Gastroesophageal sphincter (tissue), 4 donors: ENCODE measurements around the gene RNMT. TPM values are rescaled to one million over a fixed set of nuclear protein-coding genes. Genes with fewer than 3 reads are reported as not detected.

Experiments used
- ATAC-seq: fragments of 150-250 bp; one replicate; pipeline ENCODE4 v1.9.1; 2016; ENCODE audit warnings: mild to moderate bottlenecking, moderate library complexity
- H3K27ac ChIP-seq, 4 donors: fragments of 200-600 bp; sonication (generic) in 3 of 4; 1 replicate in 3 of 4; 2 replicates in 1 of 4; pipeline ENCODE4 v1.5.1; 2016 to 2019
- H3K27me3 ChIP-seq: fragments of 200-600 bp; sonication (generic); one replicate; pipeline ENCODE4 v1.5.1; 2019
- H3K36me3 ChIP-seq, 2 donors: fragments of 200-600 bp; sonication (generic); one replicate each; pipeline ENCODE4 v1.5.1; 2019; ENCODE audit warnings: control low read depth in 1 of 2
- H3K4me1 ChIP-seq, 3 donors: fragments of 200-600 bp; sonication (generic); 1 replicate in 2 of 3; 2 replicates in 1 of 3; pipeline ENCODE4 v1.5.1; 2016 to 2019; ENCODE audit warnings: control low read depth in 2 of 3
- H3K4me3 ChIP-seq, 2 donors: fragments of 200-600 bp; sonication (generic); one replicate each; pipeline ENCODE4 v1.5.1; 2019; ENCODE audit warnings: mild to moderate bottlenecking in 1 of 2, moderate library complexity in 1 of 2
- H3K9me3 ChIP-seq, 3 donors: fragments of 200-600 bp; sonication (generic); one replicate each; pipeline ENCODE4 v1.5.1; 2017 to 2019; ENCODE audit warnings: control low read depth in 2 of 3
- EP300 ChIP-seq: sonication (generic); formaldehyde crosslinking; IDR thresholded peaks from one replicate; pipeline ENCODE4 v1.6.1; 2017; ENCODE audit warnings: antibody characterized with exemption, mild to moderate bottlenecking
- POLR2A ChIP-seq, 2 donors: fragments of 450-650 bp; IDR thresholded peaks; one replicate each; pipeline ENCODE4 v1.6.1; 2017; ENCODE audit warnings: antibody characterized with exemption in 2 of 2, mild to moderate bottlenecking in 2 of 2, moderate library complexity in 1 of 2
- POLR2AphosphoS5 ChIP-seq: sonication (generic); formaldehyde crosslinking; IDR thresholded peaks from one replicate; pipeline ENCODE4 v1.6.1; 2017; ENCODE audit warnings: antibody characterized with exemption
- WGBS, 2 donors: methylation state at CpG; one replicate each; pipeline ENCODE4 v1.1.5; 2018; ENCODE audit warnings: low coverage in 1 of 2; 5-methylcytosine and 5-hydroxymethylcytosine counted together
- total RNA-seq, 4 donors: library from RNA; depleted of rRNA; stranded (reverse); fragments of >200 nt; gene quantifications; one replicate each; pipeline ENCODE4 v1.1.0, GENCODE V29; 2016
- TF ChIP-seq, protein P1 (sequence below), 4 experiments: fragments of 200-600 bp in 2 of 4; fragments of 450-650 bp in 2 of 4; sonication (generic) in 1 of 4; IDR thresholded peaks; one replicate each; pipeline ENCODE4 v1.5.1; 2017 to 2019; ENCODE audit warnings: antibody characterized with exemption in 4 of 4, mild to moderate bottlenecking in 2 of 4, moderate library complexity in 2 of 4

The RNMT gene
- total RNA-seq, 4 donors from 2014 or later: 18.6 to 27.1 (median 24.0) TPM

DNA sequence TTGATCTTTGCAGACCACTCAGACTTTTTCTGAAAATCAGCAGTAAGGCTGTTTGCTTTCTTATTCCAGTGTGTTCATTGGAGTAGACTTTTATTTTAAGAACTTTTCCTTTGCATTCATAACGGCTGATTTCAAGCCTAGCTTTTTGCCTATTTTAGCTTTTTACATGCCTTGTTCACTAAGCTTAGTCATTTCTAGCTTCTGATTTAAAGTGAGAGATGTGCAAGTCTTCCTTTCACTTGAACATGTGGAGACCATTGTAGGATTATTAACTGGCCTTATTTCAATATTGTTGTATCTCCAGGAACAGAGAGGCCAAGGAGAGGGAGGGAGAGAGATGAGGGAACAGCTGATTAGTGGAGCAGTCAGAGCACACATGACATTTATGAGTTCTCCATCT, 32.1 kb downstream of the RNMT start:
- ATAC-seq: no peak
- H3K27me3 ChIP-seq: no peaks in the 10 kb centered on the region
- no peak for TF ChIP-seq EP300
- TF ChIP-seq, protein P1, sequence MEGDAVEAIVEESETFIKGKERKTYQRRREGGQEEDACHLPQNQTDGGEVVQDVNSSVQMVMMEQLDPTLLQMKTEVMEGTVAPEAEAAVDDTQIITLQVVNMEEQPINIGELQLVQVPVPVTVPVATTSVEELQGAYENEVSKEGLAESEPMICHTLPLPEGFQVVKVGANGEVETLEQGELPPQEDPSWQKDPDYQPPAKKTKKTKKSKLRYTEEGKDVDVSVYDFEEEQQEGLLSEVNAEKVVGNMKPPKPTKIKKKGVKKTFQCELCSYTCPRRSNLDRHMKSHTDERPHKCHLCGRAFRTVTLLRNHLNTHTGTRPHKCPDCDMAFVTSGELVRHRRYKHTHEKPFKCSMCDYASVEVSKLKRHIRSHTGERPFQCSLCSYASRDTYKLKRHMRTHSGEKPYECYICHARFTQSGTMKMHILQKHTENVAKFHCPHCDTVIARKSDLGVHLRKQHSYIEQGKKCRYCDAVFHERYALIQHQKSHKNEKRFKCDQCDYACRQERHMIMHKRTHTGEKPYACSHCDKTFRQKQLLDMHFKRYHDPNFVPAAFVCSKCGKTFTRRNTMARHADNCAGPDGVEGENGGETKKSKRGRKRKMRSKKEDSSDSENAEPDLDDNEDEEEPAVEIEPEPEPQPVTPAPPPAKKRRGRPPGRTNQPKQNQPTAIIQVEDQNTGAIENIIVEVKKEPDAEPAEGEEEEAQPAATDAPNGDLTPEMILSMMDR (IDR thresholded peaks at IDR 0.05): no peak
- H3K27ac ChIP-seq: no peak overlapping the region
- 57 to 90% methylated on average over 1 of the region's 1 CpG for WGBS, 2 donors
- H3K4me1 ChIP-seq: no peaks in the 10 kb centered on the region
- H3K9me3 ChIP-seq: no peaks in the 10 kb centered on the region
- no peak overlapping the region for H3K4me3 ChIP-seq
- peaks cover 0 to 97% of the 10 kb centered on the region in 2 donors for H3K36me3 ChIP-seq

DNA sequence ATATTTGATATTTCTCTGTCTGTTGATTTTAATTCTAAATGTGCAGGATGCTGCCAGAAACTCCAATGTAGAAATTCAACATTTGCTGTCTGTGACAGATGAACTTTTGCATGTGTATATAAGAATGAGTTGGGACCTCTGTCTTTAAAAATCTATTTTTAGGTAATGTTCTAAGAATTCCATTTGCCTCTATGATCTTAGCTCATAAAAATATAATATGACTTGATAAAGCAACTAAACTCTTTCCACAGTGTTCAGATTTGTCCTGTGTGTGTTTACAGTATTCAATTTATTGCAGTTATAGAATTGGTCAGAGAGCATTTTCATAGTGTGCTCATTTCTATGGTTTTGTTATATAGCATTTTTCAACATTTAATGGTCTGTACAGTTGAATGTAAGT, 33.6 kb downstream of the RNMT start:
- TF ChIP-seq, protein P1 (IDR thresholded peaks at IDR 0.05): no peak
- TF ChIP-seq POLR2A (IDR thresholded peaks at IDR 0.05) (no peak), POLR2AphosphoS5 (no peak), EP300 (no peak)
- Histone ChIP-seq H3K9me3 (peaks cover 0 to 3% (median 0%) of the 10 kb centered on the region in 3 donors), H3K4me3 (no peak overlapping the region), H3K36me3 (peaks cover 0 to 97% of the 10 kb centered on the region in 2 donors), H3K4me1 (no peaks in the 10 kb centered on the region), H3K27me3 (no peaks in the 10 kb centered on the region), H3K27ac (no peak overlapping the region)
- no peak for ATAC-seq

DNA sequence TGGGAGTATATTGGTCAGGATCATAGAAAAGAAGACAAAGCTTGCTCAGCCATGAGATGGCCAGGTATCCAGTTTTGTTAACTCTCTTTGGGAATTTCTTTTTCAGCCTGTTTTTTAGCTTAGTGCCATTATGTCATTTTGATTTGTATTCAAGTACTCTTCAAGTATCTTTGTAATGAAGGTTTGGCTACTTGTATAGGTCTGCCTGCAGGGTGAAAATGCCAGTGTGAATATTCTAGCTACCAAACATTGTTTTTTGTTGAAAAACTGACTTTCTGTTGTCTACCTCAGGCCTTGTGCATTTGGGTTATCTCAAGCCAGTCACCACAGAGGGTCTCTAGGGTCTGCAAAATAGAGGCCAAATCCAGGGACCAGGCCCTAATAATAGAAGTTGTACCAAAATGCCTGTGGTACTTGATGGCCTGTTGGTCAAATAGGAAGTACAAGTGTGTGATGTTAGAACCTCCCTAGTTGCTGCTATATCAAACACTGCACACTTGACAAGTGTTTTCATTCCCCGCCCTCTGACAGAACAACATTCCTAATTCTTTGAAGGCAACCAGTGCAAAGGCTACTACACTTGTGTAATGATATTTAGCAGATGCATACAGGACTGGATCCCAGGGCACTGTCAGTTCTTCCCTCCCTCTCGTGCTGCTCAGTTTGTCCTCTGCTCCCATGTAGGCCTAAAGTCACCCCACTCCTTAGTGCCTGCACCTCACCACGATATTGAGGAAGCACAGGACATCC, 36.4 kb downstream of the RNMT start:
- H3K9me3 ChIP-seq: peaks cover 0 to 29% (median 0%) of the 10 kb centered on the region in 3 donors
- H3K4me1 ChIP-seq: no peaks in the 10 kb centered on the region
- no peak for ATAC-seq
- no peak overlapping the region for H3K27ac ChIP-seq
- no peaks in the 10 kb centered on the region for H3K27me3 ChIP-seq
- TF ChIP-seq, protein P1 (IDR thresholded peaks at IDR 0.05): no peak
- TF ChIP-seq EP300 (no peak), POLR2A (IDR thresholded peaks at IDR 0.05) (no peak), POLR2AphosphoS5 (no peak)
- 80 to 100% methylated on average over 2 of the region's 3 CpGs for WGBS, 2 donors
- peaks cover 0 to 77% of the 10 kb centered on the region in 2 donors for H3K36me3 ChIP-seq
- no peak overlapping the region for H3K4me3 ChIP-seq

DNA sequence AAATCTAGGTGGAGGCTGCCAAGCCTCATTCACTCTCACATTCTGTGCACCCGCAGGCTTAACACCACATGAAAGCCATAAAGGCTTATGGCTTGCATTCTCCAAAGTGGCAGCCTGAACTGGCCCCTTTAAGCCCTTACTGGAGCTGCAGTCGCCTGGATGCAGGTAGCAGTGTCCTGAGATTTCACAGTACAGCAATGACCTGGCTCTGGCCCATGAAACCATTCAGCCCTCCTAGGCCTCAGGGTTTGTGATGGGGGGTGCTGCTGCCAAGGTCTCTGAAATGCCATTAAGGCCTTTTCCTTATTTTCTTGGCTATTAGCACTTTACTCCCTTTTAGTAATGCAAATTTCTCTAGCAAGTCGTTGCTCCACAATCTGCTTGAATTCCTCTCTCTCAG, 48.6 kb downstream of the RNMT start:
- TF ChIP-seq, protein P1 (IDR thresholded peaks at IDR 0.05): no peak
- no peak for TF ChIP-seq EP300
- TF ChIP-seq POLR2AphosphoS5: no peak
- TF ChIP-seq POLR2A (IDR thresholded peaks at IDR 0.05): no peak
- ATAC-seq: no peak
- Histone ChIP-seq H3K36me3 (no peaks in the 10 kb centered on the region), H3K4me3 (no peak overlapping the region), H3K4me1 (no peaks in the 10 kb centered on the region), H3K27ac (no peak overlapping the region), H3K27me3 (no peaks in the 10 kb centered on the region), H3K9me3 (peaks cover 0 to 11% (median 0%) of the 10 kb centered on the region in 3 donors)
- 13 to 40% methylated on average over 1 of the region's 3 CpGs for WGBS, 2 donors

DNA sequence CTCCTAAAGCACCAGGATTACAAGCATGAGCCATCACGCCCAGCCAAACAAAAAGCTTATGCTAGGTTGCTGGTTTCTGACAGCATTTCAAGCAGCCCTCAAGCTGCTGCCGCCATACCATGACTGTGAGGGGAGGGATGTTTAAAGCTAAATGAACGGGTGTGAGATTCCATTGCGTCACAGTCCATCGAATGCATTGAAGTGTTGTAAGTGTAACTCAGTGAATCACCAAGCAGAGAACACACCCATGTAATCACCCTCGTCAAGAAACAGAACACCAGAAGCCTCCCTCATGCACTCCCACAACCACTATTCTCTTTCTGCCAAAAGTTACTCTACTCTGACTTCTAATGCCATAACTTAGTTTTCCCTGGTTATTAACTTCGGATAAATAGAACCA, 64.7 kb downstream of the RNMT start:
- H3K36me3 ChIP-seq: no peaks in the 10 kb centered on the region
- TF ChIP-seq, protein P1 (IDR thresholded peaks at IDR 0.05): no peak
- TF ChIP-seq POLR2AphosphoS5: no peak
- no peak for TF ChIP-seq EP300
- TF ChIP-seq POLR2A (IDR thresholded peaks at IDR 0.05): no peak
- H3K4me1 ChIP-seq: no peaks in the 10 kb centered on the region
- no peaks in the 10 kb centered on the region for H3K9me3 ChIP-seq
- 76 to 100% methylated on average over 1 to 4 of the region's 7 CpGs for WGBS, 2 donors
- H3K27me3 ChIP-seq: peaks cover under 1% of the 10 kb centered on the region
- no peak for ATAC-seq
- H3K27ac ChIP-seq: no peak overlapping the region
- no peak overlapping the region for H3K4me3 ChIP-seq
